ENCODE results near the gene SSH3. TPM values are rescaled to one million over a fixed set of nuclear protein-coding genes. Genes with fewer than 3 reads are reported as not detected.

SSH3 gene
- total RNA-seq, 6 experiments from 2014 or later = 10.9 to 17.9 (median 14.5) TPM

DNA sequence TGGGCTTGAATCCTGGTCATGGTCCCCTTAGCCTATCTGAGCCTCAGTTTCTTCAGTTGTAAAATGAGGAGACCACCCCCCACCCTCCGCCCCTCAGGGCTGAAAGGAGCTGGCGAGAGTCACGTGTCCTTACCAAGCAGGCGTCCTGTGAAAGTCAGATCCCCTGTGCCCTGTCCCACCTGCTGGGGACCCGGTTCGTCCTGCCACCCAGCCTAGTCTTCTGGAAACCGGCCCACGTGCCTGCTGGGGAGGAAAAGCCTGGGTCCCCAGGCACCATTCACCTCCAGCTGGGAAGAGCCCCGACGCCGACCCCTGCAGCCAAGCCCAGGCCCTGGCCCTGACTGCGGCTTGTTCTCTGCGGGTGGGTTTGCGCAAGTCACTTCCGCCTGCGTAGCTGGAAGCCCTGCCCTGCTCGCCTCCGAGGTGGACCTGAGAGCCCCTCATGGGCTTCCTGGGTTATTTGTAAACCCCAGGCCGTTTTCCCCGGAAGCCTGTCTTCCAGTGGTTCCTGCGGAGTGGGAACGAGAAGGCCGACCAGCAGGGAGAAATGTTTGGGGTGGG lies 679 bp upstream of the SSH3 start:
- ATAC-seq (peak; percentile 32 to 58 (median 50)), DNase-seq (peak; percentile 59 to 70 (median 69))
- Histone ChIP-seq H3K4me1 (peaks cover 0 to 22% (median 8%) of the 10 kb centered on the region in 4 donors), H3K36me3 (peaks cover 0 to 8% (median 1%) of the 10 kb centered on the region in 4 donors), H3K27ac (peak overlapping the region; percentile 36 to 75 (median 57)), H3K4me3 (peak overlapping the region; percentile 93 to 99 (median 96)), H3K27me3 (no peaks in the 10 kb centered on the region), H3K9me3 (no peaks in the 10 kb centered on the region)
- TF ChIP-seq POLR2A (IDR thresholded peaks at IDR 0.05) = no peak
- TF ChIP-seq, protein P1, sequence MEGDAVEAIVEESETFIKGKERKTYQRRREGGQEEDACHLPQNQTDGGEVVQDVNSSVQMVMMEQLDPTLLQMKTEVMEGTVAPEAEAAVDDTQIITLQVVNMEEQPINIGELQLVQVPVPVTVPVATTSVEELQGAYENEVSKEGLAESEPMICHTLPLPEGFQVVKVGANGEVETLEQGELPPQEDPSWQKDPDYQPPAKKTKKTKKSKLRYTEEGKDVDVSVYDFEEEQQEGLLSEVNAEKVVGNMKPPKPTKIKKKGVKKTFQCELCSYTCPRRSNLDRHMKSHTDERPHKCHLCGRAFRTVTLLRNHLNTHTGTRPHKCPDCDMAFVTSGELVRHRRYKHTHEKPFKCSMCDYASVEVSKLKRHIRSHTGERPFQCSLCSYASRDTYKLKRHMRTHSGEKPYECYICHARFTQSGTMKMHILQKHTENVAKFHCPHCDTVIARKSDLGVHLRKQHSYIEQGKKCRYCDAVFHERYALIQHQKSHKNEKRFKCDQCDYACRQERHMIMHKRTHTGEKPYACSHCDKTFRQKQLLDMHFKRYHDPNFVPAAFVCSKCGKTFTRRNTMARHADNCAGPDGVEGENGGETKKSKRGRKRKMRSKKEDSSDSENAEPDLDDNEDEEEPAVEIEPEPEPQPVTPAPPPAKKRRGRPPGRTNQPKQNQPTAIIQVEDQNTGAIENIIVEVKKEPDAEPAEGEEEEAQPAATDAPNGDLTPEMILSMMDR (IDR thresholded peaks at IDR 0.05) = no peak
- intact Hi-C loops (cut with DNase I) = no loop called here
- 27% methylated on average over 7 of the region's 23 CpGs for WGBS (ENCODE audit: insufficient coverage, low coverage, low lambda C conversion rate, missing lambda C conversion rate)

DNA sequence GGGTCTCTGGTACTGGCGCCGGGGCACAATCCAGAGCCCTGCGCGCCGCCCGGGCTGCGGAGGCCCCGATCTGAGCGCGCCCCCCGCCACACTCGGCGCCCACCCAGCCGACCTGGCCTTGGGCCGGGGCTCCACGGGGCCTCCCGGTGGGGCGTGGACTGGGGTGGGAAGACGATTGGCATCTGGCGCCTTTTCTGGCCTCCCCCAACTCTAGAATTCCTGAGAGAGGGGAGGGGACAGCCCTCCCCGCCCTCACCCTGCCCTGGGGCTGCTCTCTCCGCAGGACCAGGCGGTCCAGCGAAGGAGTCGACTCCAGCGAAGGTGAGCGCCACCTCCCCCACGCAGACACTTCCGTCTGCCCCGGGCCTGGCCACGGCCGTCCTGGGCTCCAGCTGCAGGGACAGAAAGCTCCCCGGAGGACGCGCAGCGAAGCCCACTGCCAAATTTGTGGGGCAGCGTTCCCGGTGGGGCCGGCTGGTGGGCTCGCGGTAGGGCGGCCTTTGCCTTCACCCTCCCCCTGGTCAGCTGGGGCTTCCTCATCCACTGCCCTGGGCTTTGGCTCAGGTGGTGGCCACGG lies 593 bp downstream of the SSH3 start:
- peaks cover 0 to 22% (median 8%) of the 10 kb centered on the region in 4 donors for H3K4me1 ChIP-seq
- WGBS (ENCODE audit: insufficient coverage, low coverage, low lambda C conversion rate, missing lambda C conversion rate) = 0% methylated on average over 1 of the region's 43 CpGs
- H3K9me3 ChIP-seq = no peaks in the 10 kb centered on the region
- peak overlapping the region; percentile 93 to 99 (median 96) for H3K4me3 ChIP-seq
- H3K27ac ChIP-seq = peak overlapping the region; percentile 44 to 75 (median 57)
- DNase-seq (peak; percentile 45 to 63 (median 56)), ATAC-seq (peak in 3 of 4 donors; percentile 5 to 11 (median 9))
- no peaks in the 10 kb centered on the region for H3K27me3 ChIP-seq
- H3K36me3 ChIP-seq = peaks cover 0 to 16% (median 1%) of the 10 kb centered on the region in 4 donors
- TF ChIP-seq, protein P1 (IDR thresholded peaks at IDR 0.05) = no peak
- no peak for TF ChIP-seq POLR2A (IDR thresholded peaks at IDR 0.05)
- intact Hi-C loops (cut with DNase I) = no loop called here

DNA sequence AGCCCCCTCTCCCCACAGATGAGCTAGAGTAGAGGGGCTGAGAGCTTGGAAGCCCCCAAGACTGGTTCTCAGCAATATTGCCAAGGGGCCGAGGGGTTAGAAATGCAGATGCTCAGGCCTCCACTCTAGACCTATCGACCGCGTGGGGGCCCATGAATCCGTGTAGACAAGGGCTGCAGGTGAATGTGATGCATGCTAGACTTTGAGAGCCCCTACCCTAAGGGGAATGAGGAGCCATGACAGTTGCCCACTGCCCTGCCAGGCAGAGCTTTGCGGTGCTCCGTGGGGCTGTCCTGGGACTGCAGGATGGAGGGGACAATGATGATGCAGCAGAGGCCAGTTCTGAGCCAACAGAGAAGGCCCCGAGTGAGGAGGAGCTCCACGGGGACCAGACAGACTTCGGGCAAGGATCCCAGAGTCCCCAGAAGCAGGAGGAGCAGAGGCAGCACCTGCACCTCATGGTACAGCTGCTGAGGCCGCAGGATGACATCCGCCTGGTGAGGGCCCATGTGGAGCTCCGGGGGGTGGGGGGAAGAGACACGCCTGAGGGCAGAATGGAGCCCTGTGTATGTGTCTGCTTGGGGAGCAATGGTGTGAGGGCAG lies 1.3 kb downstream of the SSH3 start:
- DNase-seq (peak in 2 of 3 donors; percentile 49 to 55), ATAC-seq (no peak)
- TF ChIP-seq, protein P1 (IDR thresholded peaks at IDR 0.05) = no peak
- no peak for TF ChIP-seq POLR2A (IDR thresholded peaks at IDR 0.05)
- peaks cover 0 to 17% (median 1%) of the 10 kb centered on the region in 4 donors for H3K36me3 ChIP-seq
- H3K9me3 ChIP-seq = no peaks in the 10 kb centered on the region
- 80% methylated on average over 6 of the region's 14 CpGs for WGBS (ENCODE audit: insufficient coverage, low coverage, low lambda C conversion rate, missing lambda C conversion rate)
- no peak overlapping the region for H3K27ac ChIP-seq
- H3K4me1 ChIP-seq = peaks cover 0 to 22% (median 8%) of the 10 kb centered on the region in 4 donors
- peak overlapping the region; percentile 93 to 99 (median 96) for H3K4me3 ChIP-seq
- H3K27me3 ChIP-seq = no peaks in the 10 kb centered on the region
- intact Hi-C loops (cut with DNase I) = loop anchor here in 1 of 2 donors (5.0 kb wide), 1 partner anchor 32 kb away; no protein-coding TSS in a partner anchor

DNA sequence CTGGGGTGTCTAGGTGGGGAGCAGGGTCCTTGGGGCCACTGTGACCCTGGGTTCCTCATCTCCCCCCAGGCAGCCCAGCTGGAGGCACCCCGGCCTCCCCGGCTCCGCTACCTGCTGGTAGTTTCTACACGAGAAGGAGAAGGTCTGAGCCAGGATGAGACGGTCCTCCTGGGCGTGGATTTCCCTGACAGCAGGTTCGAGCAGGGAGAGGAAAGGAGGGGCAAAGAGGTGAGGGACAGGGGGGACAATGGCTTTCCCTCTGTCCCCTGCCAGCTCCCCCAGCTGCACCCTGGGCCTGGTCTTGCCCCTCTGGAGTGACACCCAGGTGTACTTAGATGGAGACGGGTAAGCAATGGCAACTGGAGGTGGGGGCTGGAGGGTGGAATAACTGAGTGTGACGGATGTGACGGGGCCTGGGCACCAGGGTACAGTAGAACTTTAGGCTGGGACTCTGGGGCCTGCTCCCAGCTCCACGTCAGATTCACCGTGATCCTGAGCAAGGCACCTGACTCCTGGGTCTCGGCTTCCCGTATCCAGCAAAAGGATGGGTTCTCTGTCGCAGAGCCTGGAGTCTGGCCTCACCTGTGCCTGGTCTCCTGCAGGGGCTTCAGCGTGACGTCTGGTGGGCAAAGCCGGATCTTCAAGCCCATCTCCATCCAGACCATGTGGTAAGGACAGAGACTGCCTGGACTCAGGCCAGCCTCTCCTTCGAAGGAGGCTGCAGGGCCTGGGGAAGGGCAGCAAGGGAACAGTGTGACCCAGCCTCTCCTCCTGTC lies 3.6 kb downstream of the SSH3 start:
- DNase-seq = peak in 1 of 3 donors; percentile 35
- 100% methylated on average over 1 of the region's 19 CpGs for WGBS (ENCODE audit: insufficient coverage, low coverage, low lambda C conversion rate, missing lambda C conversion rate)
- Histone ChIP-seq H3K4me1 (peaks cover 0 to 19% (median 7%) of the 10 kb centered on the region in 4 donors), H3K4me3 (no peak overlapping the region), H3K27ac (no peak overlapping the region), H3K36me3 (peaks cover 0 to 19% (median 0%) of the 10 kb centered on the region in 4 donors), H3K9me3 (no peaks in the 10 kb centered on the region), H3K27me3 (no peaks in the 10 kb centered on the region)
- no peak for TF ChIP-seq POLR2A (IDR thresholded peaks at IDR 0.05)
- no peak for ATAC-seq
- intact Hi-C loops (cut with DNase I) = loop anchor here in 1 of 2 donors (5.0 kb wide), 1 partner anchor 35 kb away; no protein-coding TSS in a partner anchor
